GM18526 (cell line): ENCODE data around the gene RNF40.

ENCODE experiments used
- POLR2A ChIP-seq: IDR thresholded peaks from 3 replicates; pipeline ENCODE4 v1.6.1; 2011; ENCODE audit not compliant: insufficient read length; ENCODE audit errors: extremely low read depth

The RNF40 gene

GRCh38 chr16:30808146-30808545, 46.0 kb downstream of the RNF40 start:
- no peak for TF ChIP-seq POLR2A

- TF ChIP-seq POLR2A: no peak
Observed at GRCh38 chr16:30813821-30814189, 51.7 kb downstream of the RNF40 start.

GRCh38 chr16:30816769-30817168, 54.6 kb downstream of the RNF40 start:
- TF ChIP-seq POLR2A: no peak

- no peak for TF ChIP-seq POLR2A
Observed at GRCh38 chr16:30820952-30821421, 58.9 kb downstream of the RNF40 start.

- no peak for TF ChIP-seq POLR2A
Observed at GRCh38 chr16:30821891-30822290, 59.8 kb downstream of the RNF40 start.
